Loucy (cell line): ENCODE data around the gene SLC22A31.
"Not testable (repeated sequence)": the region's sequence is repeated elsewhere in the genome, so short reads cannot be mapped to it uniquely, and the experiment has no call there.

ENCODE experiments used
- CTCF ChIP-seq: fragments of 200-600 bp; sonication (generic); conservative IDR thresholded peaks from 2 replicates; pipeline ENCODE4 v1.5.1; 2014; ENCODE audit warnings: mild to moderate bottlenecking, antibody characterized with exemption, low read length
- EZH2phosphoT487 ChIP-seq: fragments of 200-600 bp; IDR thresholded peaks from 2 replicates; pipeline ENCODE4 v1.6.1; 2018; ENCODE audit warnings: antibody characterized with exemption, mild to moderate bottlenecking, moderate library complexity, borderline replicate concordance

- TF ChIP-seq CTCF, EZH2phosphoT487: not testable (repeated sequence)
These were observed 13.7 kb downstream of the SLC22A31 start for GRCh38 chr16:89186593-89187031.
